WTC11 (cell line): ENCODE measurements around the gene ADAM22. TPM values are rescaled to one million over a fixed set of nuclear protein-coding genes. Genes with fewer than 3 reads are reported as not detected.

Experiments
- ATAC-seq: fragments of 200-7000 bp; cut with Tn5 transposase; 2 replicates; pipeline ENCODE4 v1.10.0; 2021; ENCODE audit warnings: mild to moderate bottlenecking, moderate library complexity
- CTCF ChIA-PET: fragments of 300-600 bp; sonication (Branson Sonifier 250); formaldehyde crosslinking; loops from one replicate; lab custom pipeline; 2021; ENCODE audit warnings: antibody characterized with exemption; lab: Charles Lee
- POLR2A ChIA-PET: fragments of 350-600 bp; sonication (Branson Sonifier 250); formaldehyde crosslinking; loops from one replicate; lab custom pipeline; 2021; ENCODE audit warnings: antibody characterized with exemption; lab: Charles Lee
- DNase-seq: peaks from one replicate; pipeline ENCODE4 v3.0.0; 2021; ENCODE audit warnings: low spot score
- H3K27ac Mint-ChIP-seq: 2 replicates; pipeline ENCODE4 v1.8.0; 2021; ENCODE audit warnings: mixed read lengths
- H3K27me3 Mint-ChIP-seq: 2 replicates; pipeline ENCODE4 v1.8.0; 2021; ENCODE audit warnings: low read depth, mild to moderate bottlenecking, moderate library complexity, mixed read lengths
- H3K36me3 Mint-ChIP-seq: 2 replicates; pipeline ENCODE4 v1.8.0; 2021; ENCODE audit warnings: mixed read lengths
- H3K4me1 Mint-ChIP-seq: 2 replicates; pipeline ENCODE4 v1.8.0; 2022; ENCODE audit warnings: mixed read lengths
- H3K4me3 Mint-ChIP-seq: 2 replicates; pipeline ENCODE4 v1.8.0; 2021; ENCODE audit warnings: mild to moderate bottlenecking, moderate library complexity, mixed read lengths
- H3K9me3 Mint-ChIP-seq: 2 replicates; pipeline ENCODE4 v1.8.0; 2021; ENCODE audit warnings: mixed read lengths
- ARID4B ChIP-seq: sonication (generic); formaldehyde crosslinking; IDR thresholded peaks from 2 replicates; pipeline ENCODE4 v1.8.0; 2023; ENCODE audit warnings: missing genetic modification reagents, mild to moderate bottlenecking, borderline replicate concordance
- CREB1 ChIP-seq: sonication (generic); formaldehyde crosslinking; IDR thresholded peaks from 2 replicates; pipeline ENCODE4 v1.8.0; 2023; ENCODE audit warnings: mild to moderate bottlenecking, missing genetic modification reagents
- CREM ChIP-seq: sonication (generic); formaldehyde crosslinking; IDR thresholded peaks from 2 replicates; pipeline ENCODE4 v1.8.1; 2022; ENCODE audit warnings: mild to moderate bottlenecking, missing genetic modification reagents, moderate library complexity
- ELF4 ChIP-seq: sonication (generic); formaldehyde crosslinking; IDR thresholded peaks from 2 replicates; pipeline ENCODE4 v1.8.1; 2022; ENCODE audit warnings: low read depth, mild to moderate bottlenecking, moderate library complexity, missing genetic modification reagents
- GABPB1 ChIP-seq: sonication (generic); formaldehyde crosslinking; IDR thresholded peaks from 2 replicates; pipeline ENCODE4 v1.8.1; 2023; ENCODE audit warnings: mild to moderate bottlenecking, missing genetic modification reagents
- GRHL2 ChIP-seq: fragments of 250-450 bp; sonication (Bioruptor Pico); IDR thresholded peaks from 2 replicates; pipeline ENCODE4 v1.8.0; 2022; ENCODE audit warnings: mild to moderate bottlenecking, moderate library complexity; ENCODE audit not compliant: insufficient replicate concordance, severe bottlenecking
- HMGXB4 ChIP-seq: sonication (generic); formaldehyde crosslinking; IDR thresholded peaks from 2 replicates; pipeline ENCODE4 v1.8.1; 2023; ENCODE audit warnings: mild to moderate bottlenecking, moderate library complexity, missing genetic modification reagents
- JAZF1 ChIP-seq: fragments of 250-450 bp; sonication (Bioruptor Pico); IDR thresholded peaks from 2 replicates; pipeline ENCODE4 v1.9.0; 2021; ENCODE audit warnings: moderate library complexity, mild to moderate bottlenecking, inconsistent platforms
- KAT7 ChIP-seq: sonication (generic); formaldehyde crosslinking; IDR thresholded peaks from 2 replicates; pipeline ENCODE4 v1.8.1; 2023; ENCODE audit warnings: missing genetic modification reagents, mild to moderate bottlenecking, borderline replicate concordance
- NR2C2 ChIP-seq: sonication (generic); formaldehyde crosslinking; IDR thresholded peaks from 2 replicates; pipeline ENCODE4 v1.8.0; 2022; ENCODE audit warnings: mild to moderate bottlenecking, missing genetic modification reagents
- NR3C1 ChIP-seq: sonication (generic); formaldehyde crosslinking; conservative IDR thresholded peaks from 2 replicates; pipeline ENCODE4 v1.8.1; 2023; ENCODE audit warnings: low read depth, mild to moderate bottlenecking, missing genetic modification reagents
- RORB ChIP-seq: fragments of 250-450 bp; sonication (Bioruptor Pico); IDR thresholded peaks from 2 replicates; pipeline ENCODE4 v1.9.0; 2021; ENCODE audit warnings: mild to moderate bottlenecking
- SOX15 ChIP-seq: fragments of 250-450 bp; sonication (Bioruptor Pico); IDR thresholded peaks from 2 replicates; pipeline ENCODE4 v1.9.0; 2021; ENCODE audit warnings: mild to moderate bottlenecking
- TEAD1 ChIP-seq: sonication (generic); formaldehyde crosslinking; IDR thresholded peaks from 2 replicates; pipeline ENCODE4 v1.8.0; 2022; ENCODE audit warnings: mild to moderate bottlenecking, missing genetic modification reagents
- TP53 ChIP-seq: sonication (generic); formaldehyde crosslinking; IDR thresholded peaks from 2 replicates; pipeline ENCODE4 v1.8.1; 2023; ENCODE audit warnings: mild to moderate bottlenecking, missing genetic modification reagents
- ZNF219 ChIP-seq: sonication (generic); formaldehyde crosslinking; IDR thresholded peaks from 2 replicates; pipeline ENCODE4 v1.8.0; 2023; ENCODE audit warnings: missing genetic modification reagents, mild to moderate bottlenecking, borderline replicate concordance
- ZNF232 ChIP-seq: sonication (generic); formaldehyde crosslinking; IDR thresholded peaks from 2 replicates; pipeline ENCODE4 v1.8.0; 2022; ENCODE audit warnings: mild to moderate bottlenecking, missing genetic modification reagents
- ZNF416 ChIP-seq: fragments of 250-450 bp; sonication (Bioruptor Pico); IDR thresholded peaks from 2 replicates; pipeline ENCODE4 v1.9.0; 2021; ENCODE audit warnings: mild to moderate bottlenecking, inconsistent platforms
- ZNF423 ChIP-seq: fragments of 250-450 bp; sonication (Bioruptor Pico); IDR thresholded peaks from 2 replicates; pipeline ENCODE4 v2.1.2; 2022; ENCODE audit warnings: mild to moderate bottlenecking, moderate library complexity
- ZNF532 ChIP-seq: fragments of 250-450 bp; sonication (Bioruptor Pico); IDR thresholded peaks from 2 replicates; pipeline ENCODE4 v1.9.0; 2021; ENCODE audit warnings: mild to moderate bottlenecking, borderline replicate concordance
- total RNA-seq: library from RNA; stranded (reverse); gene quantifications from 3 replicates; pipeline ENCODE4 v1.2.3, GENCODE V29; 2021
- TF ChIP-seq, protein P1 (sequence below): sonication (generic); formaldehyde crosslinking; IDR thresholded peaks from 2 replicates; pipeline ENCODE4 v1.8.1; 2022; ENCODE audit warnings: mild to moderate bottlenecking, missing genetic modification reagents, moderate library complexity, borderline replicate concordance
- TF ChIP-seq, protein P2 (sequence below): sonication (generic); formaldehyde crosslinking; IDR thresholded peaks from 2 replicates; pipeline ENCODE4 v1.8.0; 2023; ENCODE audit warnings: mild to moderate bottlenecking, missing genetic modification reagents

ADAM22 gene
- total RNA-seq, 1 experiment from 2014 or later, result 12.4 TPM

- ATAC-seq, result no peak
- Mint-ChIP-seq H3K27me3 (no peaks in the 10 kb centered on the region), H3K4me3 (no peak overlapping the region), H3K4me1 (no peaks in the 10 kb centered on the region)
- TF ChIP-seq KAT7 (CRISPR knock-in tag) (no peak), ZNF532 (CRISPR knock-in tag) (no peak), CREM (CRISPR knock-in tag) (no peak), ZNF423 (CRISPR knock-in tag) (no peak), ZNF219 (CRISPR knock-in tag) (no peak), CREB1 (no peak), JAZF1 (no peak), RORB (no peak)
- TF ChIP-seq, protein P1, sequence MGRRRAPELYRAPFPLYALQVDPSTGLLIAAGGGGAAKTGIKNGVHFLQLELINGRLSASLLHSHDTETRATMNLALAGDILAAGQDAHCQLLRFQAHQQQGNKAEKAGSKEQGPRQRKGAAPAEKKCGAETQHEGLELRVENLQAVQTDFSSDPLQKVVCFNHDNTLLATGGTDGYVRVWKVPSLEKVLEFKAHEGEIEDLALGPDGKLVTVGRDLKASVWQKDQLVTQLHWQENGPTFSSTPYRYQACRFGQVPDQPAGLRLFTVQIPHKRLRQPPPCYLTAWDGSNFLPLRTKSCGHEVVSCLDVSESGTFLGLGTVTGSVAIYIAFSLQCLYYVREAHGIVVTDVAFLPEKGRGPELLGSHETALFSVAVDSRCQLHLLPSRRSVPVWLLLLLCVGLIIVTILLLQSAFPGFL, result no peak
- TF ChIP-seq, all 79 proteins: peak for 0
- peak overlapping the region; percentile 88; the same call in 1 of the 2 replicates for H3K27ac Mint-ChIP-seq
- H3K9me3 Mint-ChIP-seq, result no peaks in the 10 kb centered on the region
- CTCF ChIA-PET, result no interaction called here
- POLR2A ChIA-PET, result no interaction called here
- no peak for DNase-seq
- H3K36me3 Mint-ChIP-seq, result no peaks in the 10 kb centered on the region
Observed at GRCh38 chr7:88040694-88041093, 106.6 kb downstream of the ADAM22 start.

GRCh38 chr7:88041583-88041982, 107.5 kb downstream of the ADAM22 start:
- no peak for DNase-seq
- Mint-ChIP-seq H3K4me1 (no peaks in the 10 kb centered on the region), H3K27me3 (no peaks in the 10 kb centered on the region), H3K9me3 (no peaks in the 10 kb centered on the region), H3K4me3 (no peak overlapping the region), H3K36me3 (no peaks in the 10 kb centered on the region), H3K27ac (no peak overlapping the region)
- ChIA-PET POLR2A (no interaction called here), CTCF (no interaction called here)
- ATAC-seq, result no peak
- TF ChIP-seq ELF4 (CRISPR knock-in tag) (no peak), ARID4B (CRISPR knock-in tag) (no peak), TP53 (CRISPR knock-in tag) (no peak), ZNF416 (CRISPR knock-in tag) (no peak), HMGXB4 (CRISPR knock-in tag) (no peak), NR2C2 (CRISPR knock-in tag) (no peak), GABPB1 (CRISPR knock-in tag) (no peak), NR3C1 (no peak), GRHL2 (CRISPR knock-in tag) (no peak), SOX15 (CRISPR knock-in tag) (no peak), ZNF232 (CRISPR knock-in tag) (no peak), TEAD1 (CRISPR knock-in tag) (no peak)
- TF ChIP-seq, protein P2, sequence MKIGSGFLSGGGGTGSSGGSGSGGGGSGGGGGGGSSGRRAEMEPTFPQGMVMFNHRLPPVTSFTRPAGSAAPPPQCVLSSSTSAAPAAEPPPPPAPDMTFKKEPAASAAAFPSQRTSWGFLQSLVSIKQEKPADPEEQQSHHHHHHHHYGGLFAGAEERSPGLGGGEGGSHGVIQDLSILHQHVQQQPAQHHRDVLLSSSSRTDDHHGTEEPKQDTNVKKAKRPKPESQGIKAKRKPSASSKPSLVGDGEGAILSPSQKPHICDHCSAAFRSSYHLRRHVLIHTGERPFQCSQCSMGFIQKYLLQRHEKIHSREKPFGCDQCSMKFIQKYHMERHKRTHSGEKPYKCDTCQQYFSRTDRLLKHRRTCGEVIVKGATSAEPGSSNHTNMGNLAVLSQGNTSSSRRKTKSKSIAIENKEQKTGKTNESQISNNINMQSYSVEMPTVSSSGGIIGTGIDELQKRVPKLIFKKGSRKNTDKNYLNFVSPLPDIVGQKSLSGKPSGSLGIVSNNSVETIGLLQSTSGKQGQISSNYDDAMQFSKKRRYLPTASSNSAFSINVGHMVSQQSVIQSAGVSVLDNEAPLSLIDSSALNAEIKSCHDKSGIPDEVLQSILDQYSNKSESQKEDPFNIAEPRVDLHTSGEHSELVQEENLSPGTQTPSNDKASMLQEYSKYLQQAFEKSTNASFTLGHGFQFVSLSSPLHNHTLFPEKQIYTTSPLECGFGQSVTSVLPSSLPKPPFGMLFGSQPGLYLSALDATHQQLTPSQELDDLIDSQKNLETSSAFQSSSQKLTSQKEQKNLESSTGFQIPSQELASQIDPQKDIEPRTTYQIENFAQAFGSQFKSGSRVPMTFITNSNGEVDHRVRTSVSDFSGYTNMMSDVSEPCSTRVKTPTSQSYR (CRISPR knock-in tag), result no peak
- TF ChIP-seq, all 79 proteins: peak for 0
